GM12878 (cell line): Measurements from ENCODE around the gene TTC22. TPM values are rescaled to one million over a fixed set of nuclear protein-coding genes. Genes with fewer than 3 reads are reported as not detected.
A peak's percentile ranks its signal among the peaks of the same experiment; 100 is the strongest.

Experiments used
- ATAC-seq: fragments of 200-7000 bp; cut with Tn5 transposase; 3 replicates; pipeline ENCODE4 v1.9.1; 2020; ENCODE audit warnings: mild to moderate bottlenecking, moderate library complexity
- Bru-seq: library from RNA; stranded (reverse); fragments of 400-500 nt; gene quantifications from one replicate; lab custom pipeline; 2021; lab: Mats Ljungman, UMichigan
- BruChase-seq, 2 experiments: library from RNA; stranded (reverse); fragments of 400-500 nt; gene quantifications; one replicate each; lab custom pipeline; 2021; lab: Mats Ljungman, UMichigan
- BruUV-seq: library from RNA; stranded (reverse); fragments of 400-500 nt; replicated peaks from 2 replicates; lab custom pipeline; 2021; lab: Mats Ljungman, UMichigan
- CTCF ChIA-PET: fragments of 300-600 bp; sonication (Branson Sonifier 250); formaldehyde crosslinking; extraction: SDS; loops from one replicate; lab custom pipeline; 2021; ENCODE audit warnings: inconsistent platforms; lab: Yijun Ruan, JAX
- POLR2A ChIA-PET: fragments of 350-600 bp; formaldehyde crosslinking; extraction: SDS; loops from one replicate; lab custom pipeline; 2021; ENCODE audit warnings: inconsistent platforms; lab: Charles Lee
- RAD21 ChIA-PET: fragments of 300-600 bp; sonication (Branson Sonifier 250); formaldehyde crosslinking; loops from one replicate; lab custom pipeline; 2023; ENCODE audit warnings: antibody characterized with exemption; ENCODE audit not compliant: unreplicated experiment; lab: Charles Lee
- SMC1A ChIA-PET: fragments of 300-600 bp; sonication (Branson Sonifier 250); formaldehyde crosslinking; loops from one replicate; lab custom pipeline; 2023; ENCODE audit not compliant: unreplicated experiment, uncharacterized antibody; lab: Charles Lee
- DNase-seq: peaks from one replicate; pipeline ENCODE4 v3.0.0-alpha.2; 2011; ENCODE audit warnings: low read depth, low spot score
- FAIRE-seq: peaks from 3 replicates; lab custom pipeline; 2011; peaks lifted over from hg19 to GRCh38; lab: Jason Lieb, UNC
- H2AFZ ChIP-seq: 2 replicates; pipeline ENCODE4 v1.6.0; 2011; ENCODE audit warnings: low read depth, low read length, control low read depth; ENCODE audit not compliant: control insufficient read depth
- H3K27ac ChIP-seq: 2 replicates; pipeline ENCODE4 v1.5.1; 2011; ENCODE audit warnings: control low read depth; ENCODE audit not compliant: control insufficient read depth, insufficient read depth
- H3K27me3 ChIP-seq, 2 experiments: replicated peaks in 1 of 2; 2 replicates each; pipeline versions ENCODE4 v1.6.0 to v1.6.1; 2011; ENCODE audit warnings: low read length in 1 of 2; ENCODE audit not compliant: control insufficient read depth in 2 of 2, insufficient read depth in 2 of 2
- H3K36me3 ChIP-seq, 2 experiments: 2 replicates each; pipeline ENCODE4 v1.5.1; 2011; ENCODE audit warnings: low read length in 1 of 2; ENCODE audit not compliant: control insufficient read depth in 2 of 2, insufficient read depth in 2 of 2
- H3K4me1 ChIP-seq: 2 replicates; pipeline ENCODE4 v1.6.1; 2011; ENCODE audit warnings: mild to moderate bottlenecking, low read length, moderate library complexity, mixed read lengths; ENCODE audit not compliant: control insufficient read depth, insufficient read depth
- H3K4me2 ChIP-seq: 2 replicates; pipeline ENCODE4 v1.6.0; 2011; ENCODE audit warnings: control low read depth; ENCODE audit not compliant: control insufficient read depth, insufficient read depth
- H3K4me3 ChIP-seq: fragments of 200-600 bp; sonication (generic); 2 replicates; pipeline ENCODE4 v1.5.1; 2016
- H3K79me2 ChIP-seq: 2 replicates; pipeline ENCODE4 v1.6.0; 2011; ENCODE audit warnings: low read length; ENCODE audit not compliant: control insufficient read depth, insufficient read depth
- H3K9ac ChIP-seq: 2 replicates; pipeline ENCODE4 v1.8.0; 2011; ENCODE audit warnings: low read length, control low read depth, mixed read lengths; ENCODE audit not compliant: control insufficient read depth, insufficient read depth
- H3K9me3 ChIP-seq: replicated peaks from 3 replicates; pipeline ENCODE4 v1.5.1; 2011; ENCODE audit warnings: mild to moderate bottlenecking, low read length; ENCODE audit not compliant: control insufficient read depth, insufficient read depth
- H4K20me1 ChIP-seq: 2 replicates; pipeline ENCODE4 v1.6.0; 2011; ENCODE audit not compliant: control insufficient read depth, insufficient read depth
- ATF7 ChIP-seq: fragments of 450-650 bp; IDR thresholded peaks from 2 replicates; pipeline ENCODE4 v1.6.1; 2016; ENCODE audit warnings: low read depth, mild to moderate bottlenecking
- BCL11A ChIP-seq: IDR thresholded peaks from 2 replicates; pipeline ENCODE4 v1.6.1; 2011; ENCODE audit warnings: low read depth, low read length
- CEBPB ChIP-seq, 2 experiments: fragments of 150-350 bp in 1 of 2; IDR thresholded peaks; 2 replicates each; pipeline ENCODE4 v1.6.1; 2012 to 2014; ENCODE audit warnings: low read depth in 2 of 2, low read length in 2 of 2, borderline replicate concordance in 1 of 2, inconsistent platforms in 1 of 2
- CTCF ChIP-seq, 3 experiments: IDR thresholded peaks in 2 of 3; conservative IDR thresholded peaks in 1 of 3; 2 replicates each; pipeline ENCODE4 v1.5.1; 2011; ENCODE audit warnings: low read depth in 3 of 3, low read length in 3 of 3, mild to moderate bottlenecking in 3 of 3, control low read depth in 2 of 3, moderate library complexity in 2 of 3, inconsistent platforms in 1 of 3, mixed read lengths in 1 of 3; ENCODE audit not compliant: control insufficient read depth in 2 of 3, insufficient read depth in 1 of 3; ENCODE audit errors: extremely low read depth in 1 of 3
- PAX8 ChIP-seq: fragments of 450-650 bp; IDR thresholded peaks from 2 replicates; pipeline ENCODE4 v1.6.1; 2017; ENCODE audit warnings: mild to moderate bottlenecking, moderate library complexity
- RAD51 ChIP-seq: fragments of 450-650 bp; IDR thresholded peaks from 2 replicates; pipeline ENCODE4 v1.6.1; 2016; ENCODE audit warnings: moderate library complexity, mild to moderate bottlenecking, inconsistent platforms
- SIN3A ChIP-seq: IDR thresholded peaks from 2 replicates; pipeline ENCODE4 v1.6.1; 2012; ENCODE audit warnings: low read depth, low read length, improper control_type of control experiment
- USF2 ChIP-seq: IDR thresholded peaks from 2 replicates; pipeline ENCODE4 v1.6.1; 2011; ENCODE audit warnings: low read depth, low read length, improper control_type of control experiment, borderline replicate concordance
- YY1 ChIP-seq: IDR thresholded peaks from 2 replicates; pipeline ENCODE4 v1.6.1; 2011; ENCODE audit warnings: low read depth, mild to moderate bottlenecking, low read length
- ZSCAN29 ChIP-seq: fragments of 450-650 bp; IDR thresholded peaks from 2 replicates; pipeline ENCODE4 v1.6.1; 2017; ENCODE audit warnings: mild to moderate bottlenecking, moderate library complexity
- WGBS: methylation state at CpG from one replicate; pipeline ENCODE4 v1.1.6; 2016; ENCODE audit warnings: low lambda C conversion rate; ENCODE audit not compliant: insufficient replicate concordance, insufficient coverage; ENCODE audit errors: missing lambda C conversion rate; 5-methylcytosine and 5-hydroxymethylcytosine counted together
- in situ Hi-C: fragments of 300-500 bp; cut with MboI; formaldehyde crosslinking; loops from 9 replicates; pipeline ENCODE4 v1.14.3; 2018; ENCODE audit warnings: mixed read lengths
- intact Hi-C: fragments of 100-400 bp; cut with micrococcal nuclease; formaldehyde crosslinking; loops from one replicate; pipeline ENCODE4 v1.14.2; 2022; ENCODE audit not compliant: unreplicated experiment
- long read RNA-seq, 2 experiments: library from polyadenylated mRNA; unstranded; transcript quantifications; one replicate each; pipeline ENCODE4 v2.0.0, GENCODE V29; 2019 to 2020
- polyA minus RNA-seq, 3 experiments: library from RNA; depleted of rRNA, polyadenylated mRNA; stranded (reverse); fragments of >200 nt; gene quantifications; 2 replicates each; pipeline ENCODE4 v1.2.3, GENCODE V29; 2011
- polyA plus RNA-seq, 11 experiments: library from polyadenylated mRNA; depleted of rRNA in 4 of 11; unstranded in 6 of 11; stranded (reverse) in 5 of 11; fragments of >200 nt; fragmentation: Nextera tagmentation in 4 of 11; fragmentation: Illumina TruSeq in 1 of 11; extraction: Ambion mirVana in 4 of 11; extraction: Trizol in 1 of 11; gene quantifications; 1 replicate in 1 of 11; 2 replicates in 10 of 11; pipeline versions ENCODE4 v1.2.1 to v1.2.3, GENCODE V29; 2011 to 2016; ENCODE audit warnings: inconsistent platforms in 2 of 11, missing spikeins in 2 of 11, low read depth in 1 of 11
- total RNA-seq, 4 experiments: library from RNA; depleted of rRNA in 3 of 4; stranded (reverse); fragments of >200 nt in 3 of 4; fragmentation: Illumina TruSeq in 1 of 4; extraction: Trizol in 1 of 4; gene quantifications; 2 replicates each; pipeline versions ENCODE4 v1.2.1 to v1.2.3, GENCODE V29; 2013 to 2021
- TF ChIP-seq, protein P1 (sequence below): fragments of 450-650 bp; IDR thresholded peaks from 2 replicates; pipeline ENCODE4 v1.6.1; 2017; ENCODE audit warnings: mild to moderate bottlenecking, moderate library complexity

Gene TTC22
- 3.4 and 3.8 TPM in 2 replicates for total RNA-seq (2013; cell fraction: nucleolus; rRNA removed)
- 3.7 and 4.0 TPM in 2 replicates for total RNA-seq (2014; rRNA removed)
- 1.9 and 2.2 TPM in 2 replicates for total RNA-seq (2014; rRNA removed; fragmentation: Illumina TruSeq; extraction: Trizol)
- total RNA-seq (2021), result 4.2 and 5.1 TPM in 2 replicates
- polyA plus RNA-seq (2011; ENCODE audit: low read depth), result 1.1 TPM
- polyA plus RNA-seq (2011; rRNA removed), result 0.35 and 0.72 TPM in 2 replicates
- polyA plus RNA-seq (2011; cell fraction: cytosol; rRNA removed), result 0.92 and 1.1 TPM in 2 replicates
- 1.8 and 2.2 TPM in 2 replicates for polyA plus RNA-seq (2011; cell fraction: nucleus; rRNA removed)
- 1.5 and 1.7 TPM in 2 replicates for polyA plus RNA-seq (2012)
- polyA plus RNA-seq (2014; fragmentation: Illumina TruSeq; extraction: Trizol), result 3.0 TPM in 2 replicates
- under 1 TPM; 0.64 to 0.89 TPM for polyA plus RNA-seq (2014; fragmentation: Nextera tagmentation; extraction: Ambion mirVana)
- polyA plus RNA-seq (2014; rRNA removed), result 3.4 and 3.6 TPM in 2 replicates
- polyA plus RNA-seq (2016; fragmentation: Nextera tagmentation; extraction: Ambion mirVana), result 1 to 10 TPM; 1.1 to 1.9 TPM
- 0.82 and 1.0 TPM in 2 replicates for polyA minus RNA-seq (2011; rRNA and poly(A)+ RNA removed)
- 0.40 and 0.42 TPM in 2 replicates for polyA minus RNA-seq (2011; cell fraction: cytosol; rRNA and poly(A)+ RNA removed)
- 0.48 and 1.5 TPM in 2 replicates for polyA minus RNA-seq (2011; cell fraction: nucleus; rRNA and poly(A)+ RNA removed)
- Bru-seq, nascent RNA, result percentile 48 among the genes with signal in this experiment
- BruChase-seq, experiment 1, labeled RNA remaining after a 6-hour chase, result percentile 38 among the genes with signal in this experiment
- BruChase-seq, experiment 2, labeled RNA remaining after a 2-hour chase, result percentile 42 among the genes with signal in this experiment
- long read RNA-seq, experiment 1, result 0 reads
- long read RNA-seq, experiment 2, result 0 reads

DNA sequence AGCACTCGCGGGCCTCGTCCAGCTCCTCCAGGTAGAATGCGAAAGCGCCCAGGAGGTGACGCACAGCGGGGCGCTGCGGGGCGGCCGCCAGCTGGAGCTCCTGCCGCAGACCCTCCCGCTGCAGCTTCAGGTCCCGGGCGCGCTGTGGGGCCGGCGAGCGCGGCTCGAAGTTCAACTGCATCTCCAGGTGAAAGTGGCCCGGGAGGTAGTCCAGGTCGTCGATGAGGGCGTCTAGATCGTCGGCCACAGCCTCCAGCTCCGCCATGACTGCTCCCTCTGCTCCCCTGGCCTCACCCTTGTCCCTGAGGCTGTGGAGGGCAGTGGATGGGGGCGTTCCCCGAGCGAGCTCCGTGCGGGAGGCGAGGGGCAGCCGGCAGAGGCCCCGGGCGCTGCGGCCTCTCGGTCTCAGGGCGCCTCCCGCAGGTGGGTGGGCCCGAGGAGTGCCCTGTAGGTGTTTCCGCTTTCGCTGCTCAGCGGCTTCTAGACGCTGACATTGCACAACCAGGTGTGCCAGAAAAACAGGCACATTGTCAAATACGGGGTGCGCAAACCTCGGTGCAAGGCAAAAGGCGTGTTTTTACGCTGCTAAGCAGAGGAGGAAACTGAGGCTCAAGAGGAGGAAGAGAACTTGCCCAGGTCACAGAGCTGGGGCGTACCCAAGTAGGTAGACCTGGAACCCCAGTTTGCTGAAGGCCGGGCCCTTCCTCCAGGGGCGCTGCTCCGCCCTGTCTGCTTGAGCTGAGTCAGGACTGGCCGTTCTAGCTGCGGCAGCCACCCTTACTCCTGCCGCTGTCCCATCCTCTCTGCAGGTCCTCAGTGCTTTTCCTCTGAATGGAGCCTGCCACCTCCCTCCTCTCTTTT, at the start of gene TTC22:
Gene TTC22, minus strand, starts transcription at position 425 of the 861 bp plus-strand sequence. Its CDS starts 160 bp downstream, at position 265.
- ChIA-PET CTCF (interaction anchor here (0.6 to 6.5 kb wide), 32 partner anchors 8 to 940 kb away, joined by 3 to 60 read pairs (median 4); partner anchors contain the start of genes PARS2 and TTC4), POLR2A (interaction anchor here (0.8 to 1.2 kb wide), 2 partner anchors 36 to 86 kb away, joined by 3 read pairs; partner anchors contain the start of gene TTC4), SMC1A (interaction anchor here (0.7 to 2.4 kb wide), 10 partner anchors 9 to 312 kb away, joined by 3 to 14 read pairs (median 4); no protein-coding TSS in a partner anchor), RAD21 (interaction anchor here (0.8 to 2.1 kb wide), 10 partner anchors 9 to 144 kb away, joined by 3 to 12 read pairs (median 5); partner anchors contain the start of gene TTC4)
- H3K4me1 ChIP-seq, result peaks cover 37% of the 10 kb centered on the region
- WGBS, result 2% methylated on average over 58 of the region's 58 CpGs
- H3K9ac ChIP-seq, result peak within 1 kb of the TSS; percentile 51
- intact Hi-C loops, result loop anchor here (2.0 to 5.0 kb wide), 2 partner anchors 36 to 749 kb away; partner anchors contain the start of genes PARS2, TCEANC2 and TMEM59
- H3K79me2 ChIP-seq, result no peaks in the 10 kb centered on the region
- BruUV-seq, result no TSS peak
- FAIRE-seq, result no peak
- no peaks in the 10 kb centered on the region for H3K9me3 ChIP-seq
- peak; percentile 35 for DNase-seq
- H3K36me3 ChIP-seq, result no peaks in the 10 kb centered on the region
- H2AFZ ChIP-seq, result peak within 1 kb of the TSS; percentile 99
- peak within 1 kb of the TSS; percentile 72 for H3K4me3 ChIP-seq
- ATAC-seq, result peak; percentile 87
- no peaks in the 10 kb centered on the region for H4K20me1 ChIP-seq
- no peak within 1 kb of the TSS; the same call in 1 of the 2 replicates for H3K27ac ChIP-seq
- peak within 1 kb of the TSS; percentile 78 for H3K4me2 ChIP-seq
- in situ Hi-C loops, result no loop called here
- H3K27me3 ChIP-seq, result no peaks in the 10 kb centered on the region
- no peak for TF ChIP-seq CEBPB (IDR thresholded peaks at IDR 0.05; ENCODE audit: borderline replicate concordance in 1 of 2, low read depth in 2 of 2, low read length in 2 of 2)
- peak; percentile 52 for TF ChIP-seq YY1
- TF ChIP-seq BCL11A, result no peak
- TF ChIP-seq ZSCAN29, result no peak
- no peak for TF ChIP-seq PAX8
- TF ChIP-seq USF2, result no peak
- 0 out of 2 replicates have a peak, but pooled peaks have one; percentile 26 for TF ChIP-seq ATF7
- TF ChIP-seq RAD51, result no peak
- TF ChIP-seq SIN3A, result no peak
- TF ChIP-seq, protein P1, sequence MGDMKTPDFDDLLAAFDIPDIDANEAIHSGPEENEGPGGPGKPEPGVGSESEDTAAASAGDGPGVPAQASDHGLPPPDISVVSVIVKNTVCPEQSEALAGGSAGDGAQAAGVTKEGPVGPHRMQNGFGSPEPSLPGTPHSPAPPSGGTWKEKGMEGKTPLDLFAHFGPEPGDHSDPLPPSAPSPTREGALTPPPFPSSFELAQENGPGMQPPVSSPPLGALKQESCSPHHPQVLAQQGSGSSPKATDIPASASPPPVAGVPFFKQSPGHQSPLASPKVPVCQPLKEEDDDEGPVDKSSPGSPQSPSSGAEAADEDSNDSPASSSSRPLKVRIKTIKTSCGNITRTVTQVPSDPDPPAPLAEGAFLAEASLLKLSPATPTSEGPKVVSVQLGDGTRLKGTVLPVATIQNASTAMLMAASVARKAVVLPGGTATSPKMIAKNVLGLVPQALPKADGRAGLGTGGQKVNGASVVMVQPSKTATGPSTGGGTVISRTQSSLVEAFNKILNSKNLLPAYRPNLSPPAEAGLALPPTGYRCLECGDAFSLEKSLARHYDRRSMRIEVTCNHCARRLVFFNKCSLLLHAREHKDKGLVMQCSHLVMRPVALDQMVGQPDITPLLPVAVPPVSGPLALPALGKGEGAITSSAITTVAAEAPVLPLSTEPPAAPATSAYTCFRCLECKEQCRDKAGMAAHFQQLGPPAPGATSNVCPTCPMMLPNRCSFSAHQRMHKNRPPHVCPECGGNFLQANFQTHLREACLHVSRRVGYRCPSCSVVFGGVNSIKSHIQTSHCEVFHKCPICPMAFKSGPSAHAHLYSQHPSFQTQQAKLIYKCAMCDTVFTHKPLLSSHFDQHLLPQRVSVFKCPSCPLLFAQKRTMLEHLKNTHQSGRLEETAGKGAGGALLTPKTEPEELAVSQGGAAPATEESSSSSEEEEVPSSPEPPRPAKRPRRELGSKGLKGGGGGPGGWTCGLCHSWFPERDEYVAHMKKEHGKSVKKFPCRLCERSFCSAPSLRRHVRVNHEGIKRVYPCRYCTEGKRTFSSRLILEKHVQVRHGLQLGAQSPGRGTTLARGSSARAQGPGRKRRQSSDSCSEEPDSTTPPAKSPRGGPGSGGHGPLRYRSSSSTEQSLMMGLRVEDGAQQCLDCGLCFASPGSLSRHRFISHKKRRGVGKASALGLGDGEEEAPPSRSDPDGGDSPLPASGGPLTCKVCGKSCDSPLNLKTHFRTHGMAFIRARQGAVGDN, result no peak
- peak; percentile 63 to 78 (median 74) for TF ChIP-seq CTCF (IDR thresholded peaks at IDR 0.05 in 2 of 3, conservative IDR thresholded peaks at IDR 0.05 in 1 of 3; ENCODE audit: control insufficient read depth in 2 of 3, extremely low read depth in 1 of 3, insufficient read depth in 1 of 3, low read depth in 3 of 3, low read length in 3 of 3)
